DOHH2 (cell line): ENCODE data around the gene KRT39.

Experiments used
- H3F3A ChIP-seq: fragments of 200-600 bp; sonication (generic), shearing (Covaris generic); 2 replicates; pipeline ENCODE4 v1.6.0; 2016; ENCODE audit warnings: antibody characterized with exemption, mild to moderate bottlenecking; ENCODE audit not compliant: control insufficient read depth, insufficient read depth
- H3K27ac ChIP-seq: fragments of 200-600 bp; sonication (generic); 2 replicates; pipeline ENCODE4 v1.5.1; 2014; ENCODE audit warnings: low read depth, mild to moderate bottlenecking, low read length, moderate library complexity
- H3K27me3 ChIP-seq: fragments of 200-600 bp; sonication (generic); 2 replicates; pipeline ENCODE4 v1.6.1; 2014; ENCODE audit warnings: mild to moderate bottlenecking, low read length, mixed read lengths; ENCODE audit not compliant: control insufficient read depth
- H3K36me3 ChIP-seq: fragments of 200-600 bp; sonication (generic); 2 replicates; pipeline ENCODE4 v1.6.1; 2014; ENCODE audit warnings: mild to moderate bottlenecking, low read length, moderate library complexity, mixed read lengths; ENCODE audit not compliant: control insufficient read depth
- H3K4me1 ChIP-seq: fragments of 200-600 bp; sonication (generic); 2 replicates; pipeline ENCODE4 v1.6.1; 2014; ENCODE audit warnings: mild to moderate bottlenecking, low read length, mixed read lengths; ENCODE audit not compliant: control insufficient read depth
- H3K4me2 ChIP-seq: fragments of 200-600 bp; sonication (generic); 2 replicates; pipeline ENCODE4 v1.6.0; 2014; ENCODE audit warnings: mild to moderate bottlenecking, low read length, moderate library complexity
- H3K4me3 ChIP-seq: fragments of 200-600 bp; sonication (generic); 2 replicates; pipeline ENCODE4 v1.5.1; 2014; ENCODE audit warnings: mild to moderate bottlenecking, low read length, mixed read lengths
- H3K79me2 ChIP-seq: fragments of 200-600 bp; sonication (generic); 2 replicates; pipeline ENCODE4 v1.6.1; 2014; ENCODE audit warnings: mild to moderate bottlenecking, low read length, mixed read lengths; ENCODE audit not compliant: control insufficient read depth
- H3K9me2 ChIP-seq: fragments of 200-600 bp; sonication (generic); replicated peaks from 2 replicates; pipeline ENCODE4 v1.6.1; 2014; ENCODE audit warnings: mild to moderate bottlenecking, low read length, mixed read lengths; ENCODE audit not compliant: control insufficient read depth
- H3K9me3 ChIP-seq: fragments of 200-600 bp; sonication (generic); 2 replicates; pipeline ENCODE4 v1.6.1; 2014; ENCODE audit warnings: antibody characterized with exemption, low read length, mixed read lengths; ENCODE audit not compliant: control insufficient read depth, insufficient read depth
- H4K20me1 ChIP-seq: fragments of 200-600 bp; sonication (generic); 2 replicates; pipeline ENCODE4 v1.6.0; 2014; ENCODE audit warnings: low read depth, mild to moderate bottlenecking, antibody characterized with exemption, low read length, moderate library complexity; ENCODE audit not compliant: control insufficient read depth, insufficient read depth
- EZH2phosphoT487 ChIP-seq: fragments of 200-600 bp; sonication (generic); IDR thresholded peaks from 2 replicates; pipeline ENCODE4 v1.6.1; 2017; ENCODE audit warnings: borderline replicate concordance, mild to moderate bottlenecking, antibody characterized with exemption, low read length, moderate library complexity, mixed read lengths
- TF ChIP-seq, protein P1 (sequence below): fragments of 200-600 bp; sonication (generic); IDR thresholded peaks from one replicate; pipeline ENCODE4 v1.5.1; 2014; ENCODE audit warnings: antibody characterized with exemption, mild to moderate bottlenecking, low read depth, low read length; ENCODE audit not compliant: poor library complexity, severe bottlenecking

The KRT39 gene

GRCh38 chr17:40916366-40916765, 50.4 kb downstream of the KRT39 start:
- H3K27ac ChIP-seq: no peak overlapping the region
- no peaks in the 10 kb centered on the region for H3F3A ChIP-seq
- no peaks in the 10 kb centered on the region for H3K36me3 ChIP-seq
- H3K4me1 ChIP-seq: no peaks in the 10 kb centered on the region
- TF ChIP-seq, protein P1, sequence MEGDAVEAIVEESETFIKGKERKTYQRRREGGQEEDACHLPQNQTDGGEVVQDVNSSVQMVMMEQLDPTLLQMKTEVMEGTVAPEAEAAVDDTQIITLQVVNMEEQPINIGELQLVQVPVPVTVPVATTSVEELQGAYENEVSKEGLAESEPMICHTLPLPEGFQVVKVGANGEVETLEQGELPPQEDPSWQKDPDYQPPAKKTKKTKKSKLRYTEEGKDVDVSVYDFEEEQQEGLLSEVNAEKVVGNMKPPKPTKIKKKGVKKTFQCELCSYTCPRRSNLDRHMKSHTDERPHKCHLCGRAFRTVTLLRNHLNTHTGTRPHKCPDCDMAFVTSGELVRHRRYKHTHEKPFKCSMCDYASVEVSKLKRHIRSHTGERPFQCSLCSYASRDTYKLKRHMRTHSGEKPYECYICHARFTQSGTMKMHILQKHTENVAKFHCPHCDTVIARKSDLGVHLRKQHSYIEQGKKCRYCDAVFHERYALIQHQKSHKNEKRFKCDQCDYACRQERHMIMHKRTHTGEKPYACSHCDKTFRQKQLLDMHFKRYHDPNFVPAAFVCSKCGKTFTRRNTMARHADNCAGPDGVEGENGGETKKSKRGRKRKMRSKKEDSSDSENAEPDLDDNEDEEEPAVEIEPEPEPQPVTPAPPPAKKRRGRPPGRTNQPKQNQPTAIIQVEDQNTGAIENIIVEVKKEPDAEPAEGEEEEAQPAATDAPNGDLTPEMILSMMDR: no peak
- TF ChIP-seq EZH2phosphoT487: no peak
- no peak overlapping the region for H3K4me3 ChIP-seq
- H3K9me2 ChIP-seq: no peaks in the 10 kb centered on the region
- H4K20me1 ChIP-seq: no peaks in the 10 kb centered on the region
- H3K4me2 ChIP-seq: no peak overlapping the region
- H3K79me2 ChIP-seq: no peaks in the 10 kb centered on the region
- no peaks in the 10 kb centered on the region for H3K9me3 ChIP-seq
- H3K27me3 ChIP-seq: 0 out of 2 replicates have a peak, but pooled peaks cover 2% of the 10 kb centered on the region

DNA sequence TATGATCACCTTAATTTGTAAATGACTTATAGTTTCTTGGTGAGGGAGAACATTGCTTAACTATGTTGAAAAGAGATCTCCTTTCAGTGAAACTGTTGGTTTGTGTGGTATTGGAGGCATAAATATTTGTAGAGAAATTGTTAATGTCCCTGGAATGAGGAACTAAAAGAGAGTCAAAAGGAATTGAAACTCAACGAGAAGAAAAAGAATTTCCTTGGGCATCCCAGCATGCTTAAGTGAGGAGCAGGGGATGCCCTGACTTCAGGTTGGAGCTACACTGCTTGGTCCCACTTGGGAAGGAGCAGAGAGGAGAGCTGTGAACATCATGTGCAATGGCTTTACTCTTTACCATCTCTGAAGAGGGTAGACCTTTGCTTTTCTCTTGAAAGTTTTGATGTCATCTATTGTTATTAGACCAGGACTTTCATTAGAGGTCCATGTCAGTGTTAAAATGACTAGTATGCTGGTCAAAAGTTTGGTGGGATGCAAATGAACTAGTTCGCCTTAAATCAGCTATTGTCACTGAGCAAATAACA, 51.0 kb downstream of the KRT39 start:
- Histone ChIP-seq H3F3A (no peaks in the 10 kb centered on the region), H3K4me3 (no peak overlapping the region), H3K9me2 (no peaks in the 10 kb centered on the region), H4K20me1 (no peaks in the 10 kb centered on the region), H3K27ac (no peak overlapping the region), H3K4me2 (no peak overlapping the region), H3K36me3 (no peaks in the 10 kb centered on the region), H3K27me3 (peaks cover 5% of the 10 kb centered on the region), H3K4me1 (no peaks in the 10 kb centered on the region), H3K79me2 (no peaks in the 10 kb centered on the region), H3K9me3 (no peaks in the 10 kb centered on the region)
- no peak for TF ChIP-seq EZH2phosphoT487
- TF ChIP-seq, protein P1: no peak

DNA sequence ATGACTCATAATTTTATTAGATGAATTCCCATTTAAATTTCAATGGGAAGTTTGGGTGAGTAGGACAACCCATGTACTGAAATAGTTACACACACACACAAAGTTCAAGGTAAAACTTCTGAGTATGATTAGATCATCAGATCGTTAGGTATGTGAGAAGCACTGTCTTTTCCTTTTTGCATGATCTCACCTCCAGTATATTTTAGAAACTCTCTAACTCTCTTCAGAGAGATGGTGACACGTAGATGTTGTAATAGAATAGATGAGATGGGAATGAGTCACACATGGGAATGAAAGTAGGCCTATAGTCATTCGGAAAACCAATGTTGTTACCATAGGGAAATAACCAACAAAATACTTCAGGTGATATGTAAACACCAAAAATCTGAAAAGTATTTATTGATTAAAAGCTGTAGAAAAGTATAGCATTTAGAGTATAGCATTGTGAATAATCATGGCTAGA, 51.5 kb downstream of the KRT39 start:
- Histone ChIP-seq H3K9me2 (no peaks in the 10 kb centered on the region), H3K4me2 (no peak overlapping the region)

More for the DNA sequence above, 51.5 kb downstream of the KRT39 start:
- H4K20me1 ChIP-seq: no peaks in the 10 kb centered on the region
- H3K27ac ChIP-seq: no peak overlapping the region
- H3K36me3 ChIP-seq: no peaks in the 10 kb centered on the region
- no peaks in the 10 kb centered on the region for H3K4me1 ChIP-seq
- peaks cover 9% of the 10 kb centered on the region for H3K27me3 ChIP-seq
- TF ChIP-seq, protein P1: no peak
- TF ChIP-seq EZH2phosphoT487: no peak
- H3K9me3 ChIP-seq: no peaks in the 10 kb centered on the region
- no peaks in the 10 kb centered on the region for H3K79me2 ChIP-seq
- H3K4me3 ChIP-seq: no peak overlapping the region
- no peaks in the 10 kb centered on the region for H3F3A ChIP-seq
